ENCODE measurements around the gene VPS13A.

DNA sequence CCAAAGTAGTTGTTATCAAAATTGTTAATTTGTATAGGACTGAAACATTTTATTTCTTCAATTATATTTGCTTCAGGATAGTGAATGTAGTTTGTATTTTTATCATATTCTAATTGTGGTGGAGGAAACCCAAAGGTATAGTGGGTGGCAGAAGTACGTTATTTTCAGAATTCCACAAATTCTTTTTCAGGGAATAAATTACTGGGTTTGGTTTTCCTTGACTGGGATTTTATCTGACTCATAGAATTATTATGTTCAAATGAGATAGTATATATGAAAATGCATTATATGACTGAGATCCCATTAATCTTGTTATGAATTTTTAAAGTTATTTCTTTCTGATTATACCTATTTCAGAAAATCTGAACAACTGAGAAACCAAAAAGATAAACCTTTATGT, 73.7 kb downstream of the VPS13A start:
- TF ChIP-seq POLR2A (IDR thresholded peaks at IDR 0.05; ENCODE audit: insufficient read depth in 1 of 2, low read depth in 2 of 2, low read length in 2 of 2) (no peak), TAF1 (CRISPR knock-in tag; IDR thresholded peaks at IDR 0.05) (no peak), NFE2L2 (IDR thresholded peaks at IDR 0.05; ENCODE audit: low read length) (no peak), POLR2AphosphoS5 (IDR thresholded peaks at IDR 0.05; ENCODE audit: low read depth, low read length) (no peak), MYC (CRISPR knock-in tag; IDR thresholded peaks at IDR 0.05; ENCODE audit: borderline replicate concordance) (no peak), KAT7 (CRISPR knock-in tag; IDR thresholded peaks at IDR 0.05; ENCODE audit: borderline replicate concordance) (no peak), ZNF17 (CRISPR knock-in tag; IDR thresholded peaks at IDR 0.05) (no peak), ZNF766 (CRISPR knock-in tag; IDR thresholded peaks at IDR 0.05; ENCODE audit: borderline replicate concordance) (no peak), SP1 (IDR thresholded peaks at IDR 0.05) (no peak), SP1 (CRISPR knock-in tag; IDR thresholded peaks at IDR 0.05) (no peak)

All from HepG2 (cell line).